GM12878 (cell line): ENCODE results near the gene SNX3. TPM values are rescaled to one million over a fixed set of nuclear protein-coding genes. Genes with fewer than 3 reads are reported as not detected.

Source experiments
- BHLHE40 ChIP-seq, 2 experiments: fragments of 450-650 bp in 1 of 2; IDR thresholded peaks; 2 replicates each; pipeline ENCODE4 v1.6.1; 2011 to 2017; ENCODE audit warnings: low read depth in 2 of 2, borderline replicate concordance in 1 of 2, improper control_type of control experiment in 1 of 2, low read length in 1 of 2, mild to moderate bottlenecking in 1 of 2
- CREB1 ChIP-seq: IDR thresholded peaks from 2 replicates; pipeline ENCODE4 v1.6.1; 2012; ENCODE audit warnings: low read depth, mild to moderate bottlenecking, inconsistent platforms
- EGR1 ChIP-seq, 2 experiments: IDR thresholded peaks; 1 replicate in 1 of 2; 2 replicates in 1 of 2; pipeline ENCODE4 v1.6.1; 2011 to 2012; ENCODE audit warnings: low read depth in 2 of 2, low read length in 2 of 2, borderline replicate concordance in 1 of 2, mild to moderate bottlenecking in 1 of 2, moderate library complexity in 1 of 2
- IRF4 ChIP-seq: IDR thresholded peaks from 2 replicates; pipeline ENCODE4 v1.6.1; 2011; ENCODE audit warnings: low read depth, low read length
- NFXL1 ChIP-seq: fragments of 450-650 bp; IDR thresholded peaks from 2 replicates; pipeline ENCODE4 v1.6.1; 2017; ENCODE audit warnings: antibody characterized with exemption, mild to moderate bottlenecking, borderline replicate concordance
- NR2C2 ChIP-seq: IDR thresholded peaks from 2 replicates; pipeline ENCODE4 v1.6.1; 2011; ENCODE audit warnings: borderline replicate concordance, low read depth; ENCODE audit not compliant: control insufficient read depth, insufficient read length
- RB1 ChIP-seq: fragments of 450-650 bp; formaldehyde crosslinking; IDR thresholded peaks from 2 replicates; pipeline ENCODE4 v1.6.1; 2017; ENCODE audit warnings: mild to moderate bottlenecking, borderline replicate concordance
- RELA ChIP-seq: fragments of 450-650 bp; IDR thresholded peaks from 2 replicates; pipeline ENCODE4 v1.8.0; 2014; ENCODE audit warnings: borderline replicate concordance; ENCODE audit not compliant: partially characterized antibody
- STAT3 ChIP-seq: IDR thresholded peaks from 2 replicates; pipeline ENCODE4 v1.6.1; 2011; ENCODE audit warnings: low read depth, low read length, improper control_type of control experiment
- TARDBP ChIP-seq: IDR thresholded peaks from 2 replicates; pipeline ENCODE4 v1.6.1; 2016; ENCODE audit warnings: borderline replicate concordance
- TCF3 ChIP-seq: IDR thresholded peaks from 2 replicates; pipeline ENCODE4 v1.6.1; 2012; ENCODE audit warnings: low read depth, mild to moderate bottlenecking, low read length, borderline replicate concordance; ENCODE audit not compliant: insufficient read depth
- WRNIP1 ChIP-seq: IDR thresholded peaks from 2 replicates; pipeline ENCODE4 v1.6.1; 2011; ENCODE audit warnings: low read depth, low read length, improper control_type of control experiment, borderline replicate concordance
- ZNF274 ChIP-seq: IDR thresholded peaks from one replicate; pipeline ENCODE4 v1.8.0; 2011; ENCODE audit not compliant: insufficient read length, insufficient read depth
- ZZZ3 ChIP-seq: IDR thresholded peaks from 2 replicates; pipeline ENCODE4 v1.6.1; 2011; ENCODE audit warnings: low read depth; ENCODE audit not compliant: control insufficient read depth, insufficient read length
- polyA plus RNA-seq, 11 experiments: library from polyadenylated mRNA; depleted of rRNA in 4 of 11; unstranded in 6 of 11; stranded (reverse) in 5 of 11; fragments of >200 nt; fragmentation: Nextera tagmentation in 4 of 11; fragmentation: Illumina TruSeq in 1 of 11; extraction: Ambion mirVana in 4 of 11; extraction: Trizol in 1 of 11; gene quantifications; 1 replicate in 1 of 11; 2 replicates in 10 of 11; pipeline versions ENCODE4 v1.2.1 to v1.2.3, GENCODE V29; 2011 to 2016; ENCODE audit warnings: inconsistent platforms in 2 of 11, missing spikeins in 2 of 11, low read depth in 1 of 11
- total RNA-seq, 4 experiments: library from RNA; depleted of rRNA in 3 of 4; stranded (reverse); fragments of >200 nt in 3 of 4; fragmentation: Illumina TruSeq in 1 of 4; extraction: Trizol in 1 of 4; gene quantifications; 2 replicates each; pipeline versions ENCODE4 v1.2.1 to v1.2.3, GENCODE V29; 2013 to 2021
- TF ChIP-seq, protein P1 (sequence below): fragments of 150-350 bp; IDR thresholded peaks from 2 replicates; pipeline ENCODE4 v1.6.1; 2016; ENCODE audit warnings: low read depth, low read length
- TF ChIP-seq, protein P2 (sequence below): IDR thresholded peaks from 2 replicates; pipeline ENCODE4 v1.6.1; 2012; ENCODE audit warnings: improper control_type of control experiment, low read depth, low read length; ENCODE audit not compliant: insufficient replicate concordance
- TF ChIP-seq, protein P3 (sequence below): fragments of 450-650 bp; formaldehyde crosslinking; IDR thresholded peaks from 2 replicates; pipeline ENCODE4 v1.5.0; 2022; ENCODE audit warnings: mild to moderate bottlenecking, missing genetic modification characterization

Gene SNX3
- total and polyA plus RNA-seq, 10 of the 15 experiments (the other 5 are each of a cell fraction or from before 2014, with no cell fraction given), result 43.7 to 297 (median 95.6) TPM

DNA sequence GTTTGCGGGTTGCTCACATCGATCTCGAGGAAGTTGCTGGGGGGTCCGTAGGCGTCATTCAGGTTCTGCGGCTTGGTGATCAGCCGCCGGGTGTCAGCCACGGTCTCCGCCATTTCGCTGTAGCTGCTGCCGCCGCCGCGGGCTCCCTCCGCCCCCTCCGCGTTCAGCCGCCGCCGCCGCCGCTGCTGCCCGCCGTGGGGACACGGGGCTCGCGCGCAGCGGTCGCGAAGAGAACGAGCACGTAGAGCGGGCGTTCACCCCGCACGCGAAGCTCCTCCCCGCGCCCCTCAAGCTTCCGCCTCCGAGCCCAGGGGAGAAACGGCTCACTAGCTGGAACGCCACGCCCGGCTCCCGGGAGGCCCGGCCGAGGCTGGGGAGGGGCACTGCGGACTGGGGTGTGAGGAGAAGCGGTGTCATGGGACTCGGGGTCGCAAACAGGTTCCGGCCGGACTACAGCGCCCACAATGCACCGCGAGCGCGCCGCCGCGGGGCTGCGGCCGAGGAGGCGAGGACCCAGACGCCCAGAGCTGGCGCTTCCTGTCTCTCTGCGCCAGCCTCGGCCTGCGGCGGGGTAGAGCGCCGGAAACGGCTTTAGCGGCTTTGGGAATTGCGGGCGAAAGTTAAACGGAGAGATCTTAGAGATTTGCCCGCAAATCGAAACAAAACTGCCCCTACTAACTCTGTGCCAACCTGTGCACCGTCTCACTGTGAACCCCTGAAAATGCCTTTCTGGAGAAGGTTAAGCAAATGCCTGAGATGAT lies at the start of gene SNX3 (continued):
- TF ChIP-seq STAT3, result no peak
- no peak for TF ChIP-seq WRNIP1
- TF ChIP-seq, protein P1, sequence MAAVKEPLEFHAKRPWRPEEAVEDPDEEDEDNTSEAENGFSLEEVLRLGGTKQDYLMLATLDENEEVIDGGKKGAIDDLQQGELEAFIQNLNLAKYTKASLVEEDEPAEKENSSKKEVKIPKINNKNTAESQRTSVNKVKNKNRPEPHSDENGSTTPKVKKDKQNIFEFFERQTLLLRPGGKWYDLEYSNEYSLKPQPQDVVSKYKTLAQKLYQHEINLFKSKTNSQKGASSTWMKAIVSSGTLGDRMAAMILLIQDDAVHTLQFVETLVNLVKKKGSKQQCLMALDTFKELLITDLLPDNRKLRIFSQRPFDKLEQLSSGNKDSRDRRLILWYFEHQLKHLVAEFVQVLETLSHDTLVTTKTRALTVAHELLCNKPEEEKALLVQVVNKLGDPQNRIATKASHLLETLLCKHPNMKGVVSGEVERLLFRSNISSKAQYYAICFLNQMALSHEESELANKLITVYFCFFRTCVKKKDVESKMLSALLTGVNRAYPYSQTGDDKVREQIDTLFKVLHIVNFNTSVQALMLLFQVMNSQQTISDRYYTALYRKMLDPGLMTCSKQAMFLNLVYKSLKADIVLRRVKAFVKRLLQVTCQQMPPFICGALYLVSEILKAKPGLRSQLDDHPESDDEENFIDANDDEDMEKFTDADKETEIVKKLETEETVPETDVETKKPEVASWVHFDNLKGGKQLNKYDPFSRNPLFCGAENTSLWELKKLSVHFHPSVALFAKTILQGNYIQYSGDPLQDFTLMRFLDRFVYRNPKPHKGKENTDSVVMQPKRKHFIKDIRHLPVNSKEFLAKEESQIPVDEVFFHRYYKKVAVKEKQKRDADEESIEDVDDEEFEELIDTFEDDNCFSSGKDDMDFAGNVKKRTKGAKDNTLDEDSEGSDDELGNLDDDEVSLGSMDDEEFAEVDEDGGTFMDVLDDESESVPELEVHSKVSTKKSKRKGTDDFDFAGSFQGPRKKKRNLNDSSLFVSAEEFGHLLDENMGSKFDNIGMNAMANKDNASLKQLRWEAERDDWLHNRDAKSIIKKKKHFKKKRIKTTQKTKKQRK, result no peak
- TF ChIP-seq TCF3, result 0 out of 2 replicates have a peak, but pooled peaks have one; percentile 25
- TF ChIP-seq, protein P2, sequence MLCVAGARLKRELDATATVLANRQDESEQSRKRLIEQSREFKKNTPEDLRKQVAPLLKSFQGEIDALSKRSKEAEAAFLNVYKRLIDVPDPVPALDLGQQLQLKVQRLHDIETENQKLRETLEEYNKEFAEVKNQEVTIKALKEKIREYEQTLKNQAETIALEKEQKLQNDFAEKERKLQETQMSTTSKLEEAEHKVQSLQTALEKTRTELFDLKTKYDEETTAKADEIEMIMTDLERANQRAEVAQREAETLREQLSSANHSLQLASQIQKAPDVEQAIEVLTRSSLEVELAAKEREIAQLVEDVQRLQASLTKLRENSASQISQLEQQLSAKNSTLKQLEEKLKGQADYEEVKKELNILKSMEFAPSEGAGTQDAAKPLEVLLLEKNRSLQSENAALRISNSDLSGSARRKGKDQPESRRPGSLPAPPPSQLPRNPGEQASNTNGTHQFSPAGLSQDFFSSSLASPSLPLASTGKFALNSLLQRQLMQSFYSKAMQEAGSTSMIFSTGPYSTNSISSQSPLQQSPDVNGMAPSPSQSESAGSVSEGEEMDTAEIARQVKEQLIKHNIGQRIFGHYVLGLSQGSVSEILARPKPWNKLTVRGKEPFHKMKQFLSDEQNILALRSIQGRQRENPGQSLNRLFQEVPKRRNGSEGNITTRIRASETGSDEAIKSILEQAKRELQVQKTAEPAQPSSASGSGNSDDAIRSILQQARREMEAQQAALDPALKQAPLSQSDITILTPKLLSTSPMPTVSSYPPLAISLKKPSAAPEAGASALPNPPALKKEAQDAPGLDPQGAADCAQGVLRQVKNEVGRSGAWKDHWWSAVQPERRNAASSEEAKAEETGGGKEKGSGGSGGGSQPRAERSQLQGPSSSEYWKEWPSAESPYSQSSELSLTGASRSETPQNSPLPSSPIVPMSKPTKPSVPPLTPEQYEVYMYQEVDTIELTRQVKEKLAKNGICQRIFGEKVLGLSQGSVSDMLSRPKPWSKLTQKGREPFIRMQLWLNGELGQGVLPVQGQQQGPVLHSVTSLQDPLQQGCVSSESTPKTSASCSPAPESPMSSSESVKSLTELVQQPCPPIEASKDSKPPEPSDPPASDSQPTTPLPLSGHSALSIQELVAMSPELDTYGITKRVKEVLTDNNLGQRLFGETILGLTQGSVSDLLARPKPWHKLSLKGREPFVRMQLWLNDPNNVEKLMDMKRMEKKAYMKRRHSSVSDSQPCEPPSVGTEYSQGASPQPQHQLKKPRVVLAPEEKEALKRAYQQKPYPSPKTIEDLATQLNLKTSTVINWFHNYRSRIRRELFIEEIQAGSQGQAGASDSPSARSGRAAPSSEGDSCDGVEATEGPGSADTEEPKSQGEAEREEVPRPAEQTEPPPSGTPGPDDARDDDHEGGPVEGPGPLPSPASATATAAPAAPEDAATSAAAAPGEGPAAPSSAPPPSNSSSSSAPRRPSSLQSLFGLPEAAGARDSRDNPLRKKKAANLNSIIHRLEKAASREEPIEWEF, result no peak
- TF ChIP-seq EGR1 (IDR thresholded peaks at IDR 0.05; ENCODE audit: borderline replicate concordance in 1 of 2, low read depth in 2 of 2, low read length in 2 of 2), result peak; percentile 40 to 52; a peak in 2 of 3 replicates
- 0 out of 2 replicates have a peak, but pooled peaks have one; percentile 26 for TF ChIP-seq TARDBP
- TF ChIP-seq CREB1, result no peak; the same call in 1 of the 2 replicates
- TF ChIP-seq NR2C2, result no peak
- TF ChIP-seq, protein P3, sequence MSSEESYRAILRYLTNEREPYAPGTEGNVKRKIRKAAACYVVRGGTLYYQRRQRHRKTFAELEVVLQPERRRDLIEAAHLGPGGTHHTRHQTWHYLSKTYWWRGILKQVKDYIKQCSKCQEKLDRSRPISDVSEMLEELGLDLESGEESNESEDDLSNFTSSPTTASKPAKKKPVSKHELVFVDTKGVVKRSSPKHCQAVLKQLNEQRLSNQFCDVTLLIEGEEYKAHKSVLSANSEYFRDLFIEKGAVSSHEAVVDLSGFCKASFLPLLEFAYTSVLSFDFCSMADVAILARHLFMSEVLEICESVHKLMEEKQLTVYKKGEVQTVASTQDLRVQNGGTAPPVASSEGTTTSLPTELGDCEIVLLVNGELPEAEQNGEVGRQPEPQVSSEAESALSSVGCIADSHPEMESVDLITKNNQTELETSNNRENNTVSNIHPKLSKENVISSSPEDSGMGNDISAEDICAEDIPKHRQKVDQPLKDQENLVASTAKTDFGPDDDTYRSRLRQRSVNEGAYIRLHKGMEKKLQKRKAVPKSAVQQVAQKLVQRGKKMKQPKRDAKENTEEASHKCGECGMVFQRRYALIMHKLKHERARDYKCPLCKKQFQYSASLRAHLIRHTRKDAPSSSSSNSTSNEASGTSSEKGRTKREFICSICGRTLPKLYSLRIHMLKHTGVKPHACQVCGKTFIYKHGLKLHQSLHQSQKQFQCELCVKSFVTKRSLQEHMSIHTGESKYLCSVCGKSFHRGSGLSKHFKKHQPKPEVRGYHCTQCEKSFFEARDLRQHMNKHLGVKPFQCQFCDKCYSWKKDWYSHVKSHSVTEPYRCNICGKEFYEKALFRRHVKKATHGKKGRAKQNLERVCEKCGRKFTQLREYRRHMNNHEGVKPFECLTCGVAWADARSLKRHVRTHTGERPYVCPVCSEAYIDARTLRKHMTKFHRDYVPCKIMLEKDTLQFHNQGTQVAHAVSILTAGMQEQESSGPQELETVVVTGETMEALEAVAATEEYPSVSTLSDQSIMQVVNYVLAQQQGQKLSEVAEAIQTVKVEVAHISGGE, result no peak
- no peak for TF ChIP-seq NFXL1
- no peak for TF ChIP-seq IRF4
- no peak for TF ChIP-seq ZZZ3
- no peak for TF ChIP-seq ZNF274
- TF ChIP-seq RB1, result 0 out of 2 replicates have a peak, but pooled peaks have one; percentile 36
- peak; percentile 25 to 76; a peak in 3 of 4 replicates for TF ChIP-seq BHLHE40 (IDR thresholded peaks at IDR 0.05; ENCODE audit: borderline replicate concordance in 1 of 2, low read depth in 2 of 2, low read length in 1 of 2)
- TF ChIP-seq RELA, result peak; percentile 22
